ENCODE measurements around the gene NALCN. TPM values are rescaled to one million over a fixed set of nuclear protein-coding genes. Genes with fewer than 3 reads are reported as not detected.

Gene NALCN
- total RNA-seq, 1 donor from 2014 or later: 38.6 TPM

DNA sequence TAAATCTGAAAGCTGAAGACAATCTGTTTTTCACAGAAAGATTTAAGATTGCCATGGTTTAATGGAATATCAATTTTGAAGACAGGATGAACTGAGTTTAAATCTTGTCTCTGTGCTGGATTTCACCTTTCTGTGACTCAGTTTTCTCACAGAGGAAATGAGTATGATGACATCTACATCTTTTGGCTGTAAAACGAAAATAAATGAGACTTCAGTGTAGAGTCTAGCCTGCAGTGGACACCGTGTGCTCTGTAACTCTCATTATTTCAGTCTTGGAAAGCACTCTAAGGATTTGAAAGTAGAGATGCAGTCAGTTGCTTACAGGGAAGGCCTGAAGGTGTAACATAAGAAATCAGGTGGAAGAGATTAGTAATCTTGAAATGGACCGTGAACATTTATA, 150.4 kb downstream of the NALCN start:
- TF ChIP-seq, protein P1, sequence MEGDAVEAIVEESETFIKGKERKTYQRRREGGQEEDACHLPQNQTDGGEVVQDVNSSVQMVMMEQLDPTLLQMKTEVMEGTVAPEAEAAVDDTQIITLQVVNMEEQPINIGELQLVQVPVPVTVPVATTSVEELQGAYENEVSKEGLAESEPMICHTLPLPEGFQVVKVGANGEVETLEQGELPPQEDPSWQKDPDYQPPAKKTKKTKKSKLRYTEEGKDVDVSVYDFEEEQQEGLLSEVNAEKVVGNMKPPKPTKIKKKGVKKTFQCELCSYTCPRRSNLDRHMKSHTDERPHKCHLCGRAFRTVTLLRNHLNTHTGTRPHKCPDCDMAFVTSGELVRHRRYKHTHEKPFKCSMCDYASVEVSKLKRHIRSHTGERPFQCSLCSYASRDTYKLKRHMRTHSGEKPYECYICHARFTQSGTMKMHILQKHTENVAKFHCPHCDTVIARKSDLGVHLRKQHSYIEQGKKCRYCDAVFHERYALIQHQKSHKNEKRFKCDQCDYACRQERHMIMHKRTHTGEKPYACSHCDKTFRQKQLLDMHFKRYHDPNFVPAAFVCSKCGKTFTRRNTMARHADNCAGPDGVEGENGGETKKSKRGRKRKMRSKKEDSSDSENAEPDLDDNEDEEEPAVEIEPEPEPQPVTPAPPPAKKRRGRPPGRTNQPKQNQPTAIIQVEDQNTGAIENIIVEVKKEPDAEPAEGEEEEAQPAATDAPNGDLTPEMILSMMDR (IDR thresholded peaks at IDR 0.05): no peak
- Mint-ChIP-seq H3K36me3 (ENCODE audit: low read depth) (peaks cover 7% of the 10 kb centered on the region), H3K4me3 (ENCODE audit: unreplicated experiment) (no peak overlapping the region), H3K9me3 (ENCODE audit: low read depth) (no peaks in the 10 kb centered on the region), H3K4me1 (ENCODE audit: low read depth) (peaks cover 23% of the 10 kb centered on the region), H3K27me3 (ENCODE audit: low read depth) (no peaks in the 10 kb centered on the region), H3K27ac (ENCODE audit: unreplicated experiment) (no peak overlapping the region)
- no peak for DNase-seq (ENCODE audit: low spot score)

DNA sequence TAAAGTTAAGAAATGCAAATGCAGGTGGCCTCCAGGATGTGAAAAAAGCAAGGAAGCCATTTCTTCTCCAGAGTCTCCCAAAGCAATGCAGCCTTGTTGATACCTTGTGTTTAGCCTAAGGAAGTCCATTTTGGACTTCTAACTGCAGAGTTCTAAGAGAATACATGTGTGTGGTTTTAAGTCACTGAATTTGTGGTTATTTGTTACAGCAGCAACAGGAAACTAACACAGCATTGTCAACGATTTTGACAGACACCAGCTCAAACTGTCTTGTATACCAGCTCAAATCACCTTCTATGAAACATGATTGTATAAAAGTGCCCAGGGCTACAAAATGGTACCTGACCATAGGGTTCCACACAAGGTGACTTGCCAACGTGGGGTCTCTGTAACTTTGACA, 151.4 kb downstream of the NALCN start:
- Mint-ChIP-seq H3K4me1 (ENCODE audit: low read depth) (peaks cover 23% of the 10 kb centered on the region), H3K36me3 (ENCODE audit: low read depth) (peaks cover 10% of the 10 kb centered on the region), H3K9me3 (ENCODE audit: low read depth) (no peaks in the 10 kb centered on the region), H3K4me3 (ENCODE audit: unreplicated experiment) (no peak overlapping the region), H3K27ac (ENCODE audit: unreplicated experiment) (no peak overlapping the region), H3K27me3 (ENCODE audit: low read depth) (no peaks in the 10 kb centered on the region)
- no peak for DNase-seq (ENCODE audit: low spot score)
- TF ChIP-seq, protein P1 (IDR thresholded peaks at IDR 0.05): no peak

DNA sequence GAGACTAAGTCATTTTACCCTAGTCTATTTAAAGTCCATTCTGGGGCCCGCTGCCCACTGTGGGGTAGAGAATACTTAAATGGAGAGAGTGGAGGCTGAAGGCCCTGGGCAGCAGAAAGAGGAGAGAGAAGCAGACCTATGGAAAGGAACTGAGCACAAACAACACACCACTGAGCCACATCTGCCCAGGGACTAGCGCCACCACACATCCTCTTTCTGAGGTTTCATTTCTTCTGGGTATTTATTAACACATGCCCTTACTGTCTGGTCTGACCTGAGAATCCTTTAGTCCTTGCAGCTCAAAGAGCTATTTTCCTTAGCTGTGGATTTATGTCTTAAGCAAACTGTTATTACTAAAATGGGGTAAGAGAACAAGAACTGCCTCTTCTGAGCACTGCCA, 154.0 kb downstream of the NALCN start:
- TF ChIP-seq, protein P1 (IDR thresholded peaks at IDR 0.05): no peak
- Mint-ChIP-seq H3K36me3 (ENCODE audit: low read depth) (peaks cover 10% of the 10 kb centered on the region), H3K27me3 (ENCODE audit: low read depth) (no peaks in the 10 kb centered on the region), H3K4me3 (ENCODE audit: unreplicated experiment) (no peak overlapping the region), H3K9me3 (ENCODE audit: low read depth) (no peaks in the 10 kb centered on the region), H3K4me1 (ENCODE audit: low read depth) (peaks cover 34% of the 10 kb centered on the region), H3K27ac (ENCODE audit: unreplicated experiment) (no peak overlapping the region)
- no peak for DNase-seq (ENCODE audit: low spot score)

GRCh38 chr13:101258509-101258908, 157.8 kb downstream of the NALCN start:
- Mint-ChIP-seq H3K4me1 (ENCODE audit: low read depth) (peaks cover 23% of the 10 kb centered on the region), H3K9me3 (ENCODE audit: low read depth) (no peaks in the 10 kb centered on the region), H3K36me3 (ENCODE audit: low read depth) (peaks cover 19% of the 10 kb centered on the region), H3K27ac (ENCODE audit: unreplicated experiment) (peak overlapping the region; percentile 69), H3K27me3 (ENCODE audit: low read depth) (no peaks in the 10 kb centered on the region), H3K4me3 (ENCODE audit: unreplicated experiment) (no peak overlapping the region)
- TF ChIP-seq, protein P1 (IDR thresholded peaks at IDR 0.05): no peak
- DNase-seq (ENCODE audit: low spot score): no peak

GRCh38 chr13:101258071-101258470, 158.2 kb downstream of the NALCN start:
- no peaks in the 10 kb centered on the region for H3K9me3 Mint-ChIP-seq (ENCODE audit: low read depth)
- H3K36me3 Mint-ChIP-seq (ENCODE audit: low read depth): peaks cover 19% of the 10 kb centered on the region
- TF ChIP-seq, protein P1 (IDR thresholded peaks at IDR 0.05): no peak
- no peaks in the 10 kb centered on the region for H3K27me3 Mint-ChIP-seq (ENCODE audit: low read depth)
- peaks cover 19% of the 10 kb centered on the region for H3K4me1 Mint-ChIP-seq (ENCODE audit: low read depth)
- H3K4me3 Mint-ChIP-seq (ENCODE audit: unreplicated experiment): no peak overlapping the region
- no peak for DNase-seq (ENCODE audit: low spot score)
- peak overlapping the region; percentile 69 for H3K27ac Mint-ChIP-seq (ENCODE audit: unreplicated experiment)

All from chondrocyte (in vitro differentiated cells).